Measurements from ENCODE around the gene CHD6.

- TF ChIP-seq CTCF (IDR thresholded peaks at IDR 0.05): no peak
- TF ChIP-seq POLR2A (IDR thresholded peaks at IDR 0.05): no peak
Observed at GRCh38 chr20:41452226-41452625, 166.0 kb downstream of the CHD6 start.

Measured in right lobe of liver (tissue), 4 donors.